B cell (primary cell): ENCODE data around the gene SUOX. TPM values are rescaled to one million over a fixed set of nuclear protein-coding genes. Genes with fewer than 3 reads are reported as not detected.

Experiments used
- ATAC-seq: fragments of 200-7000 bp; cut with Tn5 transposase; one replicate; pipeline ENCODE4 v1.10.0; 2021; ENCODE audit warnings: low read depth, mild to moderate bottlenecking, moderate number of reproducible peaks, moderate library complexity
- CTCF ChIA-PET: fragments of 350-600 bp; sonication (Branson Sonifier 250); formaldehyde crosslinking; loops from one replicate; lab custom pipeline; 2021; ENCODE audit warnings: antibody characterized with exemption, inconsistent platforms; lab: Charles Lee
- POLR2A ChIA-PET: fragments of 350-600 bp; sonication (Branson Sonifier 250); formaldehyde crosslinking; loops from one replicate; lab custom pipeline; 2021; ENCODE audit warnings: antibody characterized with exemption; lab: Charles Lee
- DNase-seq: peaks from one replicate; pipeline ENCODE4 v3.0.0; 2013
- H2AFZ ChIP-seq: 2 replicates; pipeline ENCODE4 v1.6.1; 2012; ENCODE audit warnings: mild to moderate bottlenecking, low read depth, low read length; ENCODE audit not compliant: insufficient read depth, poor library complexity, severe bottlenecking
- H3K27ac ChIP-seq, 2 donors: 1 replicate in 1 of 2; 2 replicates in 1 of 2; pipeline ENCODE4 v1.5.1; 2012 to 2013; ENCODE audit warnings: low read length in 2 of 2, mild to moderate bottlenecking in 2 of 2, moderate library complexity in 1 of 2
- H3K27me3 ChIP-seq, 4 experiments: fragments of 200-600 bp in 1 of 4; sonication (generic) in 1 of 4; replicated peaks in 1 of 4; 1 replicate in 2 of 4; 2 replicates in 2 of 4; pipeline versions ENCODE4 v1.6.1 to v1.7.0; 2013 to 2016; ENCODE audit warnings: low read length in 3 of 4, mild to moderate bottlenecking in 2 of 4, mixed read lengths in 1 of 4, moderate library complexity in 1 of 4; ENCODE audit not compliant: insufficient read depth in 4 of 4, control insufficient read depth in 3 of 4; ENCODE audit errors: control extremely low read depth in 1 of 4
- H3K36me3 ChIP-seq, 2 experiments: replicated peaks in 1 of 2; 1 replicate in 1 of 2; 2 replicates in 1 of 2; pipeline versions ENCODE4 v1.6.1 to v1.7.1; 2013; ENCODE audit warnings: low read length in 1 of 2; ENCODE audit not compliant: insufficient read depth in 2 of 2, control insufficient read depth in 1 of 2; ENCODE audit errors: control extremely low read depth in 1 of 2, extremely low read depth in 1 of 2
- H3K4me1 ChIP-seq, 2 donors: fragments of 200-600 bp in 1 of 2; sonication (generic) in 1 of 2; 1 replicate in 1 of 2; 2 replicates in 1 of 2; pipeline versions ENCODE4 v1.5.1 to v1.6.1; 2013 to 2017; ENCODE audit warnings: low read length in 2 of 2; ENCODE audit not compliant: control insufficient read depth in 2 of 2, insufficient read depth in 2 of 2
- H3K4me2 ChIP-seq: replicated peaks from 2 replicates; pipeline ENCODE3; 2012; ENCODE audit warnings: mild to moderate bottlenecking, low read depth, low read length; ENCODE audit not compliant: poor library complexity, severe bottlenecking
- H3K4me3 ChIP-seq, 5 experiments: fragments of 200-600 bp in 1 of 5; sonication (generic) in 1 of 5; 1 replicate in 3 of 5; 2 replicates in 2 of 5; pipeline versions ENCODE4 v1.5.1 to v1.7.0; 2011 to 2016; ENCODE audit warnings: low read length in 4 of 5, mild to moderate bottlenecking in 4 of 5, low read depth in 2 of 5, control low read depth in 1 of 5, moderate library complexity in 1 of 5; ENCODE audit not compliant: insufficient read depth in 1 of 5; ENCODE audit errors: control extremely low read depth in 1 of 5, extremely low read depth in 1 of 5
- H3K79me2 ChIP-seq: fragments of 200-600 bp; sonication (generic); one replicate; pipeline ENCODE4 v1.6.0; 2016; ENCODE audit warnings: low read length; ENCODE audit not compliant: control insufficient read depth, insufficient read depth
- H3K9ac ChIP-seq: fragments of 200-600 bp; sonication (generic); 2 replicates; pipeline ENCODE4 v1.6.1; 2017; ENCODE audit warnings: mild to moderate bottlenecking, low read length, moderate library complexity
- H3K9me3 ChIP-seq, 3 donors: one replicate each; pipeline versions ENCODE4 v1.6.1 to v1.7.1; 2013; ENCODE audit warnings: low read length in 2 of 3; ENCODE audit not compliant: control insufficient read depth in 2 of 3, insufficient read depth in 1 of 3; ENCODE audit errors: control extremely low read depth in 1 of 3
- H4K20me1 ChIP-seq: 2 replicates; pipeline ENCODE4 v1.6.0; 2012; ENCODE audit warnings: mild to moderate bottlenecking, low read length; ENCODE audit not compliant: insufficient read depth, control insufficient read depth, poor library complexity, severe bottlenecking
- H3K27ac Mint-ChIP-seq: one replicate; pipeline ENCODE4 v1.8.0; 2021; ENCODE audit warnings: mixed read lengths
- H3K27me3 Mint-ChIP-seq: one replicate; pipeline ENCODE4 v1.8.0; 2021; ENCODE audit warnings: mixed read lengths
- H3K4me1 Mint-ChIP-seq: one replicate; pipeline ENCODE4 v1.8.0; 2021; ENCODE audit warnings: mixed read lengths
- H3K4me3 Mint-ChIP-seq: one replicate; pipeline ENCODE4 v1.8.0; 2021; ENCODE audit warnings: mixed read lengths
- H3K9me3 Mint-ChIP-seq: one replicate; pipeline ENCODE4 v1.8.0; 2022; ENCODE audit warnings: mixed read lengths; ENCODE audit not compliant: insufficient read depth
- EZH2 ChIP-seq: IDR thresholded peaks from 2 replicates; pipeline ENCODE4 v1.6.1; 2012; ENCODE audit warnings: borderline replicate concordance, low read depth, mild to moderate bottlenecking, moderate library complexity, low read length; ENCODE audit not compliant: insufficient read depth, poor library complexity, severe bottlenecking
- WGBS: methylation state at CpG from one replicate; pipeline ENCODE4 v1.1.5; 2013; ENCODE audit warnings: missing lambda C conversion rate; ENCODE audit not compliant: insufficient coverage; 5-methylcytosine and 5-hydroxymethylcytosine counted together
- intact Hi-C: fragments of 100-400 bp; cut with micrococcal nuclease; formaldehyde crosslinking; loops from one replicate; pipeline ENCODE4 v1.10.0; 2022
- polyA minus RNA-seq: library from RNA; depleted of rRNA, polyadenylated mRNA; stranded (reverse); fragments of >200 nt; gene quantifications from 2 replicates; pipeline ENCODE4 v1.2.3, GENCODE V29; 2012
- polyA plus RNA-seq: library from polyadenylated mRNA; depleted of rRNA; stranded (reverse); fragments of >200 nt; gene quantifications from 2 replicates; pipeline ENCODE4 v1.2.3, GENCODE V29; 2012
- total RNA-seq, 2 donors: library from RNA; stranded (reverse); fragments of 120-200 nt in 1 of 2; gene quantifications; 1 replicate in 1 of 2; 2 replicates in 1 of 2; pipeline versions ENCODE4 v1.2.3 to v1.2.4, GENCODE V29; 2013 to 2022
- TF ChIP-seq, protein P1 (sequence below): fragments of 200-600 bp; IDR thresholded peaks from one replicate; pipeline ENCODE4 v1.8.0; 2022; ENCODE audit warnings: antibody characterized with exemption, mild to moderate bottlenecking

SUOX gene
- total RNA-seq: 6.3 and 7.5 TPM in 2 replicates
- 2.3 TPM for total RNA-seq (2013)
- polyA plus RNA-seq: 3.1 and 3.4 TPM in 2 replicates
- polyA minus RNA-seq: 2.8 and 4.0 TPM in 2 replicates

DNA sequence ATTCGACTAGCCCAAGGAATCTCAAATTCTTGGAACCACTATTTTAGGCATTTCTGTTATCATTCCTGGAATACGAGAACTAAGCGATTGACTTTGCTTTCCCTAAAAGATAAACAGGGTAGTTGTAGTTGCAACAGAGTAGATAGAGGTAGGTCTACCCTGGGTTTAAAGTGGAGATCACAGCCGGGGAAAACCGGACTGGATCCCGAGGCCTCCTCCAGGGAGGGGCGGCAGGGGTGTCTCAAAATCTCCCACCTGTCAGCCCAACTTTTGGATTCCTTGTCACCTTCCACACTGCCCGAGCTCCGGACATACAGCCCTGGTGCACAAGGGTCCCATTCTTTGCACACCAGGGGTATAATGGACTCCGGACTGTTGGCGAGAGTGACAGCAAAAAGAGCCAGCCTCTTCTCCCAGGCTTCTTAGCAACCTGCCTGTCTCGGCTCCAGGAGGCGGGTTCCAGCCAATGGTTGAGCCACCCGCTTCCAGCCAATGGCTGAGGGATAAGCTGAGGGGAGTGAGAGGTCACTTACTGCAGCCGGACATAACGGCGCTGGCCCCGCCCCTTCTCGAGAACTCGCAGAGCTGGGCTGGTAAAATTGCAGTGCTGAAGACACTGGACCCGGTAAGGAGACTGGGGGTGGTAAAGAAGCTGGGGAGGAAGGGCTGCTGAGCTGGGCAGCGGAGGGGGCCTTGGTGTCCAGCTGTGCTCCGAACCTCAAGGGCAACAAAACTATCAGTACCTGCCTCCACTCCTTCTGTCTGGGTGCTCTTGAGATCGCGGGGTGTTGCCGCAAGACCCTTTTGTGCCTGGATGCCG, at the start of gene SUOX:
TSS of gene SUOX (plus strand) at position 562 of the 820 bp plus-strand sequence. CDS start 4,946 bp downstream, outside the sequence.
- ChIA-PET CTCF (interaction anchor here (1.1 to 4.4 kb wide), 24 partner anchors 10 to 257 kb away, joined by 3 to 33 read pairs (median 6); partner anchors contain the start of gene RAB5B), POLR2A (interaction anchor here (0.8 to 2.5 kb wide), 2 partner anchors 23 to 44 kb away, joined by 6 to 9 read pairs; partner anchors contain the start of gene RAB5B)
- H3K4me1 ChIP-seq: peaks cover 13 to 18% of the 10 kb centered on the region in 2 donors
- peak within 1 kb of the TSS; percentile 47 for H3K9ac ChIP-seq
- H3K27ac Mint-ChIP-seq: peak within 1 kb of the TSS; percentile 71
- H3K9me3 ChIP-seq: no peaks in the 10 kb centered on the region
- H3K4me3 Mint-ChIP-seq: peak within 1 kb of the TSS; percentile 84
- 2% methylated on average over 22 of the region's 27 CpGs for WGBS
- peaks cover 0 to 4% (median 0%) of the 10 kb centered on the region in 4 experiments for H3K27me3 ChIP-seq
- ATAC-seq: peak; percentile 74
- TF ChIP-seq EZH2: no peak
- TF ChIP-seq, protein P1, sequence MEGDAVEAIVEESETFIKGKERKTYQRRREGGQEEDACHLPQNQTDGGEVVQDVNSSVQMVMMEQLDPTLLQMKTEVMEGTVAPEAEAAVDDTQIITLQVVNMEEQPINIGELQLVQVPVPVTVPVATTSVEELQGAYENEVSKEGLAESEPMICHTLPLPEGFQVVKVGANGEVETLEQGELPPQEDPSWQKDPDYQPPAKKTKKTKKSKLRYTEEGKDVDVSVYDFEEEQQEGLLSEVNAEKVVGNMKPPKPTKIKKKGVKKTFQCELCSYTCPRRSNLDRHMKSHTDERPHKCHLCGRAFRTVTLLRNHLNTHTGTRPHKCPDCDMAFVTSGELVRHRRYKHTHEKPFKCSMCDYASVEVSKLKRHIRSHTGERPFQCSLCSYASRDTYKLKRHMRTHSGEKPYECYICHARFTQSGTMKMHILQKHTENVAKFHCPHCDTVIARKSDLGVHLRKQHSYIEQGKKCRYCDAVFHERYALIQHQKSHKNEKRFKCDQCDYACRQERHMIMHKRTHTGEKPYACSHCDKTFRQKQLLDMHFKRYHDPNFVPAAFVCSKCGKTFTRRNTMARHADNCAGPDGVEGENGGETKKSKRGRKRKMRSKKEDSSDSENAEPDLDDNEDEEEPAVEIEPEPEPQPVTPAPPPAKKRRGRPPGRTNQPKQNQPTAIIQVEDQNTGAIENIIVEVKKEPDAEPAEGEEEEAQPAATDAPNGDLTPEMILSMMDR: no peak
- H3K9me3 Mint-ChIP-seq: no peaks in the 10 kb centered on the region
- H3K27me3 Mint-ChIP-seq: no peaks in the 10 kb centered on the region
- H3K4me3 ChIP-seq: peak within 1 kb of the TSS; percentile 32 to 48 (median 41)
- peaks cover 21% of the 10 kb centered on the region for H3K4me1 Mint-ChIP-seq
- peak; percentile 46 for DNase-seq
- no peaks in the 10 kb centered on the region for H3K79me2 ChIP-seq
- intact Hi-C loops: loop anchor here (1.0 to 5.0 kb wide), 5 partner anchors 23 to 194 kb away; partner anchors contain the start of genes ESYT1, RAB5B and RPS26
- no peaks in the 10 kb centered on the region for H4K20me1 ChIP-seq
- H3K36me3 ChIP-seq: peaks cover 0 to 26% of the 10 kb centered on the region in 2 experiments
- peak within 1 kb of the TSS; percentile 59 for H2AFZ ChIP-seq
- H3K4me2 ChIP-seq: peak within 1 kb of the TSS; percentile 78
- no peak within 1 kb of the TSS for H3K27ac ChIP-seq
